Endothelial cell of umbilical vein (primary cell): ENCODE measurements around the gene ASTE1. TPM values are rescaled to one million over a fixed set of nuclear protein-coding genes. Genes with fewer than 3 reads are reported as not detected.

Experiments
- BruUV-seq: library from RNA; stranded (reverse); fragments of 400-500 nt; replicated peaks from 2 replicates; lab custom pipeline; 2021; lab: Mats Ljungman, UMichigan
- CTCF ChIA-PET: fragments of 300-600, 350-600 bp; sonication (Branson Sonifier 250); formaldehyde crosslinking; loops from one replicate; lab custom pipeline; 2021; ENCODE audit warnings: antibody characterized with exemption, inconsistent platforms; lab: Charles Lee
- POLR2A ChIA-PET: fragments of 300-600, 350-600 bp; sonication (Branson Sonifier 250); formaldehyde crosslinking; loops from one replicate; lab custom pipeline; 2021; ENCODE audit warnings: antibody characterized with exemption, inconsistent platforms; lab: Charles Lee
- DNase-seq: peaks from one replicate; pipeline ENCODE4 v3.0.0-alpha.2; 2011; ENCODE audit warnings: low read depth, low spot score
- FAIRE-seq: peaks from 2 replicates; lab custom pipeline; 2011; peaks lifted over from hg19 to GRCh38; lab: Jason Lieb, UNC
- H2AFZ ChIP-seq: 2 replicates; pipeline ENCODE4 v1.6.0; 2012; ENCODE audit warnings: low read depth, low read length, control low read depth, inconsistent platforms
- H3K27ac ChIP-seq: 2 replicates; pipeline ENCODE4 v1.5.1; 2011; ENCODE audit warnings: low read depth, mild to moderate bottlenecking, control low read depth, low read length, moderate library complexity; ENCODE audit not compliant: insufficient read depth
- H3K27me3 ChIP-seq, 2 experiments: 2 replicates each; pipeline versions ENCODE4 v1.6.0 to v1.6.1; 2011; ENCODE audit warnings: low read length in 2 of 2, mixed read lengths in 1 of 2; ENCODE audit not compliant: control insufficient read depth in 2 of 2, insufficient read depth in 2 of 2
- H3K36me3 ChIP-seq, 2 experiments: 2 replicates in 1 of 2; 3 replicates in 1 of 2; pipeline ENCODE4 v1.5.1; 2011; ENCODE audit warnings: low read length in 2 of 2, mild to moderate bottlenecking in 1 of 2, moderate library complexity in 1 of 2; ENCODE audit not compliant: control insufficient read depth in 2 of 2, insufficient read depth in 2 of 2; ENCODE audit errors: extremely low read depth in 1 of 2
- H3K4me1 ChIP-seq: 3 replicates; pipeline ENCODE4 v1.5.1; 2011; ENCODE audit warnings: mild to moderate bottlenecking, low read length; ENCODE audit not compliant: control insufficient read depth, insufficient read depth; ENCODE audit errors: extremely low read depth
- H3K4me2 ChIP-seq: 2 replicates; pipeline ENCODE4 v1.6.1; 2011; ENCODE audit warnings: low read length, control low read depth, mixed read lengths; ENCODE audit not compliant: insufficient read depth
- H3K4me3 ChIP-seq, 3 experiments: fragments of 200-600 bp in 1 of 3; sonication (generic), shearing (Covaris generic) in 1 of 3; replicated peaks in 1 of 3; 2 replicates each; pipeline ENCODE4 v1.5.1; 2011 to 2016; ENCODE audit warnings: control low read depth in 3 of 3, low read length in 3 of 3, mild to moderate bottlenecking in 2 of 3, inconsistent platforms in 1 of 3, low read depth in 1 of 3, moderate library complexity in 1 of 3; ENCODE audit not compliant: insufficient read depth in 1 of 3
- H3K79me2 ChIP-seq: 2 replicates; pipeline ENCODE4 v1.6.0; 2012; ENCODE audit warnings: low read length, inconsistent platforms; ENCODE audit not compliant: control insufficient read depth, insufficient read depth
- H3K9ac ChIP-seq: replicated peaks from 2 replicates; pipeline ENCODE3; 2011; ENCODE audit warnings: low read length, control low read depth; ENCODE audit not compliant: insufficient read depth; ENCODE audit errors: extremely low read depth
- H3K9me1 ChIP-seq: replicated peaks from 3 replicates; pipeline ENCODE4 v1.6.0; 2011; ENCODE audit warnings: mild to moderate bottlenecking, low read length; ENCODE audit not compliant: control insufficient read depth, insufficient read depth; ENCODE audit errors: extremely low read depth
- H3K9me3 ChIP-seq: replicated peaks from 2 replicates; pipeline ENCODE4 v1.5.1; 2012; ENCODE audit warnings: low read length, inconsistent platforms; ENCODE audit not compliant: control insufficient read depth, insufficient read depth
- H4K20me1 ChIP-seq: replicated peaks from 2 replicates; pipeline ENCODE3; 2011; ENCODE audit warnings: mild to moderate bottlenecking, low read length; ENCODE audit not compliant: control insufficient read depth, insufficient read depth; ENCODE audit errors: extremely low read depth
- EZH2 ChIP-seq: IDR thresholded peaks from 2 replicates; pipeline ENCODE4 v1.6.1; 2012; ENCODE audit warnings: borderline replicate concordance, low read depth, mild to moderate bottlenecking, moderate library complexity, low read length, inconsistent platforms; ENCODE audit not compliant: severe bottlenecking
- FOS ChIP-seq: IDR thresholded peaks from 2 replicates; pipeline ENCODE4 v1.6.1; 2011; ENCODE audit warnings: mild to moderate bottlenecking, low read length, moderate library complexity, borderline replicate concordance; ENCODE audit not compliant: insufficient read depth
- GATA2 ChIP-seq: IDR thresholded peaks from 2 replicates; pipeline ENCODE4 v1.7.0; 2011; ENCODE audit warnings: low read depth, mild to moderate bottlenecking, moderate library complexity, mixed read lengths, low read length; ENCODE audit not compliant: insufficient read length, insufficient read depth
- JUN ChIP-seq: IDR thresholded peaks from 2 replicates; pipeline ENCODE4 v1.6.1; 2011; ENCODE audit warnings: borderline replicate concordance, low read depth; ENCODE audit not compliant: insufficient read length, insufficient read depth
- MYC ChIP-seq: IDR thresholded peaks from one replicate; pipeline ENCODE4 v1.6.1; 2011; ENCODE audit warnings: mild to moderate bottlenecking, low read depth, low read length
- POLR2A ChIP-seq: IDR thresholded peaks from 2 replicates; pipeline ENCODE4 v1.6.1; 2012; ENCODE audit warnings: low read depth, mild to moderate bottlenecking, control low read depth, low read length
- POLR2AphosphoS5 ChIP-seq: IDR thresholded peaks from 2 replicates; pipeline ENCODE4 v1.6.1; 2012; ENCODE audit warnings: low read depth, mild to moderate bottlenecking, control low read depth, low read length, moderate library complexity; ENCODE audit not compliant: insufficient read depth
- dilution Hi-C: fragments of 300-500 bp; cut with MboI; formaldehyde crosslinking; loops from one replicate; pipeline ENCODE4 v1.15.0; 2019; ENCODE audit warnings: low sequenced_read_pairs; ENCODE audit not compliant: extremely low pct_ligation_motif_present
- intact Hi-C: fragments of 100-400 bp; cut with micrococcal nuclease; formaldehyde crosslinking; loops from one replicate; pipeline ENCODE4 v1.10.0; 2022
- polyA plus RNA-seq, 4 experiments: library from polyadenylated mRNA; depleted of rRNA in 3 of 4; stranded (reverse) in 3 of 4; unstranded in 1 of 4; fragments of >200 nt; gene quantifications; 2 replicates each; pipeline versions ENCODE4 v1.2.1 to v1.2.3, GENCODE V29; 2011 to 2012; ENCODE audit warnings: missing spikeins in 1 of 4
- total RNA-seq: library from RNA; stranded (reverse); gene quantifications from 2 replicates; pipeline ENCODE4 v1.2.3, GENCODE V29; 2021
- TF ChIP-seq, protein P1 (sequence below): IDR thresholded peaks from 2 replicates; pipeline ENCODE4 v1.6.1; 2011; ENCODE audit not compliant: insufficient read depth, insufficient read length
- TF ChIP-seq, protein P2 (sequence below), 2 donors: IDR thresholded peaks; 1 replicate in 1 of 2; 2 replicates in 1 of 2; pipeline ENCODE4 v1.5.1; 2011; ENCODE audit warnings: low read length in 2 of 2, mild to moderate bottlenecking in 2 of 2, moderate library complexity in 2 of 2, control low read depth in 1 of 2, inconsistent platforms in 1 of 2, low read depth in 1 of 2; ENCODE audit not compliant: insufficient read depth in 1 of 2; ENCODE audit errors: extremely low read depth in 1 of 2

The ASTE1 gene
- total and polyA plus RNA-seq, 2 donors (not counting 3 experiments of a cell fraction or from before 2014, with no cell fraction given), result 4.1 to 6.7 TPM

DNA sequence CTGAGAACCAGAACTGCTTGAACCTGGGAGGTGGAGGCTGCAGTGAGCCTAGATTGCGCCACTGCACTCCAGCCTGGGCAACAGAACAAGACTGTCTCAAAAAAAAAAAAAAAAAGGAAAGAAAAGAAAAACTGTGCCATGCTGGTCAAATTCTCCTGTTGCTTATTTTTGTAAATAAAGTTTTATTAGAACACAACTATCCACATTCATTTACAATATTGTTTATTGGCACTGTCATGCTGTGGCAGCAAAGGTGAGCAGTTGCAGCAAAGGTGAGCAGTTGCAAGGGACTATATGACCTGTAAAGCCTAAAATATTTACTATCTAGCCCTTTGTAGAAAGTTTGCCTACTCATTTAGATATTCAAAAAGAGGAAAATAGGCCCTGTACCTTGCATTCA, 18.3 kb downstream of the ASTE1 start:
- POLR2A ChIA-PET, result no interaction called here
- CTCF ChIA-PET, result interaction anchor here (0.8 kb wide), 1 partner anchor 14 kb away, joined by 3 read pairs; no protein-coding TSS in a partner anchor

More for the DNA sequence above, 18.3 kb downstream of the ASTE1 start:
- dilution Hi-C loops (no loop called here), intact Hi-C loops (no loop called here)
- H3K4me1 ChIP-seq, result no peaks in the 10 kb centered on the region
- BruUV-seq, result no TSS peak
- H3K27ac ChIP-seq, result no peak overlapping the region
- TF ChIP-seq EZH2 (no peak), GATA2 (no peak), JUN (no peak), MYC (no peak), FOS (no peak), POLR2A (no peak), POLR2AphosphoS5 (no peak)
- TF ChIP-seq, protein P1, sequence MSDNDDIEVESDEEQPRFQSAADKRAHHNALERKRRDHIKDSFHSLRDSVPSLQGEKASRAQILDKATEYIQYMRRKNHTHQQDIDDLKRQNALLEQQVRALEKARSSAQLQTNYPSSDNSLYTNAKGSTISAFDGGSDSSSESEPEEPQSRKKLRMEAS, result no peak
- TF ChIP-seq, protein P2, sequence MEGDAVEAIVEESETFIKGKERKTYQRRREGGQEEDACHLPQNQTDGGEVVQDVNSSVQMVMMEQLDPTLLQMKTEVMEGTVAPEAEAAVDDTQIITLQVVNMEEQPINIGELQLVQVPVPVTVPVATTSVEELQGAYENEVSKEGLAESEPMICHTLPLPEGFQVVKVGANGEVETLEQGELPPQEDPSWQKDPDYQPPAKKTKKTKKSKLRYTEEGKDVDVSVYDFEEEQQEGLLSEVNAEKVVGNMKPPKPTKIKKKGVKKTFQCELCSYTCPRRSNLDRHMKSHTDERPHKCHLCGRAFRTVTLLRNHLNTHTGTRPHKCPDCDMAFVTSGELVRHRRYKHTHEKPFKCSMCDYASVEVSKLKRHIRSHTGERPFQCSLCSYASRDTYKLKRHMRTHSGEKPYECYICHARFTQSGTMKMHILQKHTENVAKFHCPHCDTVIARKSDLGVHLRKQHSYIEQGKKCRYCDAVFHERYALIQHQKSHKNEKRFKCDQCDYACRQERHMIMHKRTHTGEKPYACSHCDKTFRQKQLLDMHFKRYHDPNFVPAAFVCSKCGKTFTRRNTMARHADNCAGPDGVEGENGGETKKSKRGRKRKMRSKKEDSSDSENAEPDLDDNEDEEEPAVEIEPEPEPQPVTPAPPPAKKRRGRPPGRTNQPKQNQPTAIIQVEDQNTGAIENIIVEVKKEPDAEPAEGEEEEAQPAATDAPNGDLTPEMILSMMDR (IDR thresholded peaks at IDR 0.05; ENCODE audit: extremely low read depth in 1 of 2, insufficient read depth in 1 of 2, low read depth in 1 of 2, low read length in 2 of 2), result no peak
- no peaks in the 10 kb centered on the region for H3K79me2 ChIP-seq
- FAIRE-seq (no peak), DNase-seq (no peak)
- no peaks in the 10 kb centered on the region for H3K9me3 ChIP-seq
- no peak overlapping the region for H3K4me2 ChIP-seq
- no peaks in the 10 kb centered on the region for H3K9me1 ChIP-seq
- H4K20me1 ChIP-seq, result no peaks in the 10 kb centered on the region
- no peak overlapping the region for H3K4me3 ChIP-seq
- no peaks in the 10 kb centered on the region for H3K27me3 ChIP-seq
- peaks cover 4 to 5% of the 10 kb centered on the region in 2 experiments for H3K36me3 ChIP-seq
- H2AFZ ChIP-seq, result no peak overlapping the region
- H3K9ac ChIP-seq, result no peak overlapping the region
